D721Med (cell line): ENCODE data around the gene FUT7.

Experiments
- DNase-seq: peaks from one replicate; pipeline ENCODE4 v3.0.0; 2011; ENCODE audit warnings: low spot score; ENCODE audit not compliant: insufficient read length
- FAIRE-seq: peaks from 2 replicates; lab custom pipeline; 2011; peaks lifted over from hg19 to GRCh38; lab: Jason Lieb, UNC
- CTCF ChIP-seq: IDR thresholded peaks from 2 replicates; pipeline ENCODE4 v1.5.1; 2012; ENCODE audit warnings: mild to moderate bottlenecking, control low read depth; ENCODE audit not compliant: insufficient read depth; ENCODE audit errors: missing control alignments

Gene FUT7

GRCh38 chr9:136996361-136997292 is 35.3 kb downstream of the FUT7 start, which contains the start of gene CLIC3:
Gene CLIC3 (minus strand): TSS chr9:136996568. CDS start chr9:136996543, 25 bp downstream.
- TF ChIP-seq CTCF = no peak
- FAIRE-seq (no peak), DNase-seq (no peak)

GRCh38 chr9:136995772-136996311 is 36.0 kb downstream of the FUT7 start:
- TF ChIP-seq CTCF = no peak
- DNase-seq = no peak
- no peak for FAIRE-seq

GRCh38 chr9:136995362-136995761 is 36.5 kb downstream of the FUT7 start:
- FAIRE-seq = no peak
- DNase-seq = no peak
- TF ChIP-seq CTCF = no peak

- no peak for TF ChIP-seq CTCF
- DNase-seq (no peak), FAIRE-seq (no peak)
Measured at GRCh38 chr9:136994888-136995230, 37.0 kb downstream of the FUT7 start.

- FAIRE-seq (no peak), DNase-seq (no peak)
- TF ChIP-seq CTCF = no peak
Measured at GRCh38 chr9:136994180-136994887, 37.6 kb downstream of the FUT7 start.

- DNase-seq (no peak), FAIRE-seq (no peak)
- TF ChIP-seq CTCF = no peak
Measured at GRCh38 chr9:136992819-136993369, 39.0 kb downstream of the FUT7 start.
